Embryonic facial prominence (tissue), 1 donor: Measurements from ENCODE around the gene TRIM50.
"Not testable (repeated sequence)": the region's sequence is repeated elsewhere in the genome, so short reads cannot be mapped to it uniquely, and the experiment has no call there.

Source experiments
- DNase-seq: peaks from one replicate; pipeline ENCODE4 v3.0.0-alpha.2; 2016; ENCODE audit errors: extremely low spot score

TRIM50 gene

DNA sequence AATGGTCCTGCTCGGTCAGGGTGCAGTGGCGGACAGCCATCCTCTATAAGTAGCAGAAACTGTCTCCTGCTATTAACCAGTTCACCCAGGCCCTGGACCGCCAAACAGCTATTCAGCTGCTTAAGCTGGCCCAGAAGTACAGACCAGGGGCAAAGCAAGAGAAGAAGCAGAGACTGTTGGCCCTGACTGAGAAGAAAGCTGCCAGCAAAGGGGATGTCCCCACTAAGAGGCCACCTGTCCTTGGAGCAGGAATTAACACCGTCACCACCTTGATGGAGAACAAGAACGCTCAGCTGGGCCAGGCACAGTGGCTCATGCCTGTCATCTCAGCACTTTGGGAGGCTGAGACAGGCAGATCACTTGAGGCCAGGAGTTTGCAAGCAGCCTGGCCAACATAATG, 13.6 kb downstream of the TRIM50 start:
- no peak for DNase-seq

- no peak for DNase-seq
Measured at GRCh38 chr7:73313521-73313906, 14.4 kb downstream of the TRIM50 start.

GRCh38 chr7:73312831-73313520, 14.9 kb downstream of the TRIM50 start:
- no peak for DNase-seq

DNA sequence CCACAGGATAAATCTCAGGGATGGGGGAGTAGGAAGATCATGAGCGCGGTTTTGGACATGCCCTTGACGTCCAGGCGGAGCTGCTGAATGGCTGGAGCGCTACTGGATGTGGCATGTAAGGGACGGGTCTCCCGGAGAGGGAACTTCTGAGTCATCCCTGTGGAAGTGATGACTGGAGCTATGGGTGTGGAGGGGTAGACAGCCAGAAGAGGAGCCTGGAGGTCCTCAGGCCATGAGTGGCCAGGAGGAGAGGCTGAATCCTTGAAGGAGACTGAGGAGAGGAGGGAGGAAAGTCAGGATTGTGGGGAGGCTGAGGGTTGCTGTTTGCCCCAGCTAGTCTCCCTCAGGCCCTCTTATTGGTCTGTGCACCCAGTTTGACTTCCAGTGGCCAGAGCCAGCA, 16.5 kb downstream of the TRIM50 start:
- not testable (repeated sequence) for DNase-seq

GRCh38 chr7:73308665-73309214, 19.1 kb downstream of the TRIM50 start, which contains the start of gene NSUN5:
Gene NSUN5 (minus strand): TSS chr7:73308826. CDS start chr7:73308790, 36 bp downstream.
- no peak for DNase-seq

GRCh38 chr7:73308074-73308664, 19.7 kb downstream of the TRIM50 start:
- DNase-seq, result no peak

- no peak for DNase-seq
Measured at GRCh38 chr7:73307436-73307835, 20.4 kb downstream of the TRIM50 start.

- DNase-seq, result not testable (repeated sequence)
Measured at GRCh38 chr7:73304612-73305387, 23.1 kb downstream of the TRIM50 start.

GRCh38 chr7:73304071-73304470, 23.8 kb downstream of the TRIM50 start:
- DNase-seq, result no peak

- DNase-seq, result no peak
Measured at GRCh38 chr7:73303546-73303945, 24.3 kb downstream of the TRIM50 start.

GRCh38 chr7:73302846-73303245, 25.0 kb downstream of the TRIM50 start:
- not testable (repeated sequence) for DNase-seq

DNA sequence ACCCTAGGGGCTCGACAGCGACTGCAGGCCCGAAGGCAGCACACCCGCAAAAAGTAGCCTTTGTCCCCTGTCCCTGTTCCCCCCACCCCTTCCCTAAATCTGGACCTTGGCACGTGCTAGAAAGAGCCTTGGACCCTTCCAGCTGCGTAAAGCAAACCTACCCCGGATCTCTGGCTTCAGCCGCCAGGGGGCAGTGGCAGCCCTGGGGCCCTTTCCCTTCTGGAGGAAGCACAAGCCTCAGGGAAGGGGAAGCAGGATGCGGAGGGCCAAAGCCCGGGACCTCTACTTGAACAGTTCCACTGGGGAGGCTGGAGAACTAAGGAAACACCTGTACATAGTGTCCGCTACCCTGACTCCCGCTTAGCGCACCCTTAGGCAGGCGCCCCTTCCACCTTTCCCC, 26.8 kb downstream of the TRIM50 start:
- DNase-seq, result not testable (repeated sequence)

GRCh38 chr7:73299812-73300211, 28.1 kb downstream of the TRIM50 start:
- DNase-seq, result not testable (repeated sequence)

DNA sequence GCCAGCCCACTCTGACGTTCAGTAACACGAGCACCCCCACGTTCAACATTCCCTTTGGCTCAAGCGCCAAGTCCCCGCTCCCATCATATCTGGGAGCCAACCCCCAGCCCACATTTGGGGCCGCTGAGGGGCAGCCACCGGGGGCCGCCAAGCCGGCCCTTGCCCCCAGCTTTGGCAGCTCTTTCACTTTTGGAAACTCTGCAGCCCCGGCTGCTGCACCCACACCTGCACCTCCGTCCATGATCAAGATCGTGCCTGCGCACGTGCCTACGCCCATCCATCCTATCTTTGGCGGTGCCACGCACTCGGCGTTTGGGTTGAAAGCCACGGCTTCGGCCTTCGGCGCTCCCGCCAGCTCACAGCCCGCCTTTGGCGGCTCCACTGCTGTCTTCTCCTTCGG, 30.2 kb downstream of the TRIM50 start:
- DNase-seq, result not testable (repeated sequence)

GRCh38 chr7:73297235-73297634, 30.6 kb downstream of the TRIM50 start:
- DNase-seq, result not testable (repeated sequence)

- not testable (repeated sequence) for DNase-seq
Measured at GRCh38 chr7:73277210-73277609, 50.7 kb downstream of the TRIM50 start.

GRCh38 chr7:73267813-73268212, 60.1 kb downstream of the TRIM50 start:
- DNase-seq, result not testable (repeated sequence)

GRCh38 chr7:73266719-73267368, 61.0 kb downstream of the TRIM50 start:
- DNase-seq, result not testable (repeated sequence)
